ENCODE results near the gene PBX3.

DNA sequence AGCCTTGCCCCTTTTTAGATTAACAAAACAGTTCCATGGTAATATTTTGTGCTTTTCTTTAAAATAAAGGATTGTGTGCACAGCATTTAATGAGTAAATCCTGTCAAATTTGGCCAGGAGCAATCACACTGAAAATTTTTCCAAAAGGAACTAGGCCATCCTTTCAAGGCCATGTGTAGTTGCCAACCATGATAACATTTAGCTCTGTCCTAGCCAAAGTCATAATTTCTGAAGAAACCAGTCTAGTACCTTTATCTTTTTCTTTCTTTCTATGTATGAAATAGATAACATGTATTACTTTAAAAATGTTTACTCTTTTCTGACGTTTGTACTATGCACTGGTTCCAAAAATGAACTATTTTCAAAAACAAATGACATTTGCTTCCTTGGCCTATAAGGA, 143.7 kb downstream of the PBX3 start:
- TF ChIP-seq, protein P1, sequence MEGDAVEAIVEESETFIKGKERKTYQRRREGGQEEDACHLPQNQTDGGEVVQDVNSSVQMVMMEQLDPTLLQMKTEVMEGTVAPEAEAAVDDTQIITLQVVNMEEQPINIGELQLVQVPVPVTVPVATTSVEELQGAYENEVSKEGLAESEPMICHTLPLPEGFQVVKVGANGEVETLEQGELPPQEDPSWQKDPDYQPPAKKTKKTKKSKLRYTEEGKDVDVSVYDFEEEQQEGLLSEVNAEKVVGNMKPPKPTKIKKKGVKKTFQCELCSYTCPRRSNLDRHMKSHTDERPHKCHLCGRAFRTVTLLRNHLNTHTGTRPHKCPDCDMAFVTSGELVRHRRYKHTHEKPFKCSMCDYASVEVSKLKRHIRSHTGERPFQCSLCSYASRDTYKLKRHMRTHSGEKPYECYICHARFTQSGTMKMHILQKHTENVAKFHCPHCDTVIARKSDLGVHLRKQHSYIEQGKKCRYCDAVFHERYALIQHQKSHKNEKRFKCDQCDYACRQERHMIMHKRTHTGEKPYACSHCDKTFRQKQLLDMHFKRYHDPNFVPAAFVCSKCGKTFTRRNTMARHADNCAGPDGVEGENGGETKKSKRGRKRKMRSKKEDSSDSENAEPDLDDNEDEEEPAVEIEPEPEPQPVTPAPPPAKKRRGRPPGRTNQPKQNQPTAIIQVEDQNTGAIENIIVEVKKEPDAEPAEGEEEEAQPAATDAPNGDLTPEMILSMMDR (conservative IDR thresholded peaks at IDR 0.05 in 1 of 2, IDR thresholded peaks at IDR 0.05 in 1 of 2; ENCODE audit: extremely low read depth in 1 of 2, insufficient read depth in 1 of 2, low read depth in 1 of 2, low read length in 2 of 2): no peak
- no peak for TF ChIP-seq EZH2 (IDR thresholded peaks at IDR 0.05; ENCODE audit: borderline replicate concordance, low read length)
